ENCODE measurements around the gene RNASE7. TPM values are rescaled to one million over a fixed set of nuclear protein-coding genes. Genes with fewer than 3 reads are reported as not detected.
A peak's percentile ranks its signal among the peaks of the same experiment; 100 is the strongest.

The RNASE7 gene
- total and polyA plus RNA-seq, 9 donors = 0.13 to 0.27 (median 0.18) TPM; not detected in 6

GRCh38 chr14:21022686-21023085 is 19.5 kb upstream of the RNASE7 start:
- H3K9me3 ChIP-seq (replicated peaks; ENCODE audit: control insufficient read depth, low read depth, low read length) = no peaks in the 10 kb centered on the region
- no peak overlapping the region for H3K4me3 ChIP-seq (ENCODE audit: low read length)
- 95% methylated on average over 2 of the region's 5 CpGs for WGBS (ENCODE audit: insufficient coverage)
- H3K4me1 ChIP-seq (ENCODE audit: control insufficient read depth, insufficient read depth, low read length) = peaks cover 38% of the 10 kb centered on the region
- no peak overlapping the region for H3K27ac ChIP-seq (ENCODE audit: low read length)
- no peak for DNase-seq
- peaks cover 50% of the 10 kb centered on the region for H3K36me3 ChIP-seq (ENCODE audit: control insufficient read depth, insufficient read depth, low read length)
- peaks cover 2% of the 10 kb centered on the region for H3K27me3 ChIP-seq (ENCODE audit: control insufficient read depth, insufficient read depth, low read length)

GRCh38 chr14:21023174-21023573 is 19.0 kb upstream of the RNASE7 start:
- Histone ChIP-seq H3K9me3 (replicated peaks; ENCODE audit: control insufficient read depth, low read depth, low read length) (no peaks in the 10 kb centered on the region), H3K4me3 (ENCODE audit: low read length) (peak overlapping the region; percentile 61), H3K36me3 (ENCODE audit: control insufficient read depth, insufficient read depth, low read length) (peaks cover 45% of the 10 kb centered on the region), H3K4me1 (ENCODE audit: control insufficient read depth, insufficient read depth, low read length) (peaks cover 38% of the 10 kb centered on the region), H3K27ac (ENCODE audit: low read length) (peak overlapping the region; percentile 3), H3K27me3 (ENCODE audit: control insufficient read depth, insufficient read depth, low read length) (peaks cover 2% of the 10 kb centered on the region)
- peak; percentile 48 for DNase-seq
- WGBS (ENCODE audit: insufficient coverage) = 70% methylated on average over 3 of the region's 7 CpGs

DNA sequence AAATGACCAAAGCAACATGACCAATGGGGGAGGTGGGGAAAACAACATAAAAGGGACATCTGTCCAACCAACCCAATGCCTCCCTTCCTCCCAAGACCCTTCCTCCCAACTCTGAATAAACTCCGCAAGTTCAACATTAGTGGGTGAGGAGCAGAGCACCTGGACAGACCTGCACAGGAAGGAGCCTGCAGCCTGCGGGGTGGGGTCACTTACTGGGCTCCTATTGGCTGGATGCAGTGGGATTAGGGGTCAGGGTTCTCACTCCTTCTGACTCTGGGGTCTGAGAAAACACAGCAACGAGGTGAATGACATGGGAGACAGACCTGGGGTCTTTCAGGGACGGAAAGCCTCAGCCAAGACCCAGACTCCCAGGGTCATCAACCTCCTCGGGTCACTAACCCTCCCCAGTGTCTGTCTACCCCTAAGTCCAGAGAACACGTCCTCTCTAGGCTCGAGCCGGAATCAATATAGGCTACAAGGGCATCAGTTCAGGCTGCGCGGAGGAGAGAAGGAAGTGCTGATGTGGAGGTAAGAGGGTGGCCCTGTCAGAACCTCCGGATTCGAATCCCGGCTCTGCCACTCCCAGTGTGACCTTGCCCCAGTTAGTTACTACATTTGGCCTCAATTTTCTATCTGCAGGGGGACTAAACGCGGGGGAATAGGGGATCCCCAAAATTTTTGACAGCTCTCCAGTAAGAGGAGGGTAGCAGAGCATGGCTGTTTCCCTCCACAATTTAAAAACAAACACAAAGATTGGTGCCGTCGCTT is 18.2 kb upstream of the RNASE7 start:
- H3K36me3 ChIP-seq (ENCODE audit: control insufficient read depth, insufficient read depth, low read length) = peaks cover 37% of the 10 kb centered on the region
- peak overlapping the region; percentile 61 for H3K4me3 ChIP-seq (ENCODE audit: low read length)
- 33% methylated on average over 4 of the region's 17 CpGs for WGBS (ENCODE audit: insufficient coverage)
- no peaks in the 10 kb centered on the region for H3K9me3 ChIP-seq (replicated peaks; ENCODE audit: control insufficient read depth, low read depth, low read length)
- DNase-seq = no peak
- H3K27ac ChIP-seq (ENCODE audit: low read length) = peak overlapping the region; percentile 39
- H3K4me1 ChIP-seq (ENCODE audit: control insufficient read depth, insufficient read depth, low read length) = peaks cover 38% of the 10 kb centered on the region
- peaks cover 2% of the 10 kb centered on the region for H3K27me3 ChIP-seq (ENCODE audit: control insufficient read depth, insufficient read depth, low read length)

DNA sequence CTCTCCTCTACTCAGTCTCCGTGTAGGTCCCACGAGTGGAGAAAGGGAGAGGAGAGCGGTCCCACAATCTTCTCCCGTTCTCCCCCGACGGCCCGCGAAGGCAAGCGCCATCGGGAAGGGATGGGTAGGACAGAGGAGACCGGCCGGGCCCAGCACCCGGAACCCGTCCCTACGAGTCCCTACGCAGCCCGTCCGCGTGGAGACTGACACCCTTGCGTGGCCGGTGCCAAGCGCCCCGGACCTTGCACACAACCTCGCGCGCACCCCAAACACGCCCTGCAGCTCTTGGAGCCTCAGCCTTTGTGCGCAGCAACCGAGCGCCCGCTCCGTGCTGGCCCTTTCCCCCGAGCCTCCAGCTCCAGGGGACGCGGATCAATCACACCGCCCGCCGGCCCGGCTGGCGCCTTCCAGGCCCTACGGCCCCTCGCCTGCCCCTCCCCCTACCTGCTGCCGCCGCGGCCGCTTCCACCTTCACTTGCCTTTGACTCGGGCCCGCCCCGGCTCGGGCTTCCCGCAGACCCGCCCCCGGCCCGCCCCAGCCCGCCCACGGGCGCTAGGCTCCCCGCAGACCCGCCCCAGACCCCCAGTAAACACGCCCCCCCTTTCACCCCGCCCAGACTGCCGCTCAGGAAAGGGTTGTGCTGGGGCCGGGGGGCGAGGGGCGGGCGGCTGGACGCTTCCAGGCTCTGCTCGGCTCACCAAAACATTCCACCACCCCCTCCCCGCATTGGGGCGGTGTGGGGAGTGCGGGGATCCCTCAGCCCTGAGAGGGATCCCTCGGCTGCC is 17.4 kb upstream of the RNASE7 start, which contains the start of gene NDRG2:
Gene NDRG2, minus strand, starts transcription at position 477 of the 786 bp plus-strand sequence. CDS start 1,746 bp downstream, outside the sequence.
- Histone ChIP-seq H3K36me3 (ENCODE audit: control insufficient read depth, insufficient read depth, low read length) (peaks cover 29% of the 10 kb centered on the region), H3K27ac (ENCODE audit: low read length) (peak within 1 kb of the TSS; percentile 92), H3K27me3 (ENCODE audit: control insufficient read depth, insufficient read depth, low read length) (peaks cover 2% of the 10 kb centered on the region), H3K4me1 (ENCODE audit: control insufficient read depth, insufficient read depth, low read length) (peaks cover 38% of the 10 kb centered on the region), H3K4me3 (ENCODE audit: low read length) (peak within 1 kb of the TSS; percentile 61), H3K9me3 (replicated peaks; ENCODE audit: control insufficient read depth, low read depth, low read length) (no peaks in the 10 kb centered on the region)
- under 1% methylated on average over 35 of the region's 72 CpGs for WGBS (ENCODE audit: insufficient coverage)
- peak; percentile 87 for DNase-seq

- DNase-seq = peak; percentile 70
- H3K4me3 ChIP-seq (ENCODE audit: low read length) = peak overlapping the region; percentile 61
- H3K27me3 ChIP-seq (ENCODE audit: control insufficient read depth, insufficient read depth, low read length) = peaks cover 2% of the 10 kb centered on the region
- H3K36me3 ChIP-seq (ENCODE audit: control insufficient read depth, insufficient read depth, low read length) = peaks cover 23% of the 10 kb centered on the region
- H3K4me1 ChIP-seq (ENCODE audit: control insufficient read depth, insufficient read depth, low read length) = peaks cover 38% of the 10 kb centered on the region
- H3K27ac ChIP-seq (ENCODE audit: low read length) = peak overlapping the region; percentile 92
- H3K9me3 ChIP-seq (replicated peaks; ENCODE audit: control insufficient read depth, low read depth, low read length) = no peaks in the 10 kb centered on the region
- 3% methylated on average over 30 of the region's 58 CpGs for WGBS (ENCODE audit: insufficient coverage)
Observed at GRCh38 chr14:21025371-21026273, 16.5 kb upstream of the RNASE7 start.

GRCh38 chr14:21026274-21026987 is 15.7 kb upstream of the RNASE7 start:
- Histone ChIP-seq H3K4me1 (ENCODE audit: control insufficient read depth, insufficient read depth, low read length) (peaks cover 39% of the 10 kb centered on the region), H3K9me3 (replicated peaks; ENCODE audit: control insufficient read depth, low read depth, low read length) (no peaks in the 10 kb centered on the region), H3K4me3 (ENCODE audit: low read length) (peak overlapping the region; percentile 61), H3K27me3 (ENCODE audit: control insufficient read depth, insufficient read depth, low read length) (peaks cover 2% of the 10 kb centered on the region), H3K36me3 (ENCODE audit: control insufficient read depth, insufficient read depth, low read length) (peaks cover 15% of the 10 kb centered on the region), H3K27ac (ENCODE audit: low read length) (peak overlapping the region; percentile 86)
- DNase-seq = peak; percentile 46
- 70% methylated on average over 2 of the region's 7 CpGs for WGBS (ENCODE audit: insufficient coverage)

GRCh38 chr14:21026988-21027315 is 15.2 kb upstream of the RNASE7 start:
- peaks cover 2% of the 10 kb centered on the region for H3K27me3 ChIP-seq (ENCODE audit: control insufficient read depth, insufficient read depth, low read length)
- DNase-seq = no peak
- H3K9me3 ChIP-seq (replicated peaks; ENCODE audit: control insufficient read depth, low read depth, low read length) = no peaks in the 10 kb centered on the region
- H3K4me3 ChIP-seq (ENCODE audit: low read length) = no peak overlapping the region
- WGBS (ENCODE audit: insufficient coverage) = 50% methylated on average over 2 of the region's 3 CpGs
- peaks cover 43% of the 10 kb centered on the region for H3K4me1 ChIP-seq (ENCODE audit: control insufficient read depth, insufficient read depth, low read length)
- H3K36me3 ChIP-seq (ENCODE audit: control insufficient read depth, insufficient read depth, low read length) = peaks cover 10% of the 10 kb centered on the region
- peak overlapping the region; percentile 86 for H3K27ac ChIP-seq (ENCODE audit: low read length)

DNA sequence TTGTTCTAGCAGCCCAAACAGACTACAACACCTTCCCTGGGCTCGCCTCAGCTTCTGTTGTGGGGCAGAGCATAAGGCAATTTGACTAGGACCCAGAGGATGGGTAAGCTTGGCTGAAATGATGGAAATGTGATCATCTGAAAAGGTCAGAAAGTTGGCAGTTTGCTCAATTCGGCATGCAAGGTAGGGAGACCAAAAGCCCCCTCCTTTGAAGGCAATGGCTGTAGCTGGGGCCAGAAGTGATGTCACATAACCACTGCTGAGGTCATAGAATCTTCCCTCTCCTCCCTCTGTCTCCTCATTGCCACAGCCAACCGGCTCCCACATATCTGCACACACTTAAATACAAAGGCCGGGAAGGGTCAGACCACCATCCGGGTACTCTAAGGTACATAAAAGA is 12.2 kb upstream of the RNASE7 start, which contains the start of gene TPPP2:
Gene TPPP2, plus strand, starts transcription at position 301 of the 400 bp plus-strand sequence. CDS start 365 bp downstream, outside the sequence.
- 100% methylated on average over 1 of the region's 5 CpGs for WGBS (ENCODE audit: insufficient coverage)

DNA sequence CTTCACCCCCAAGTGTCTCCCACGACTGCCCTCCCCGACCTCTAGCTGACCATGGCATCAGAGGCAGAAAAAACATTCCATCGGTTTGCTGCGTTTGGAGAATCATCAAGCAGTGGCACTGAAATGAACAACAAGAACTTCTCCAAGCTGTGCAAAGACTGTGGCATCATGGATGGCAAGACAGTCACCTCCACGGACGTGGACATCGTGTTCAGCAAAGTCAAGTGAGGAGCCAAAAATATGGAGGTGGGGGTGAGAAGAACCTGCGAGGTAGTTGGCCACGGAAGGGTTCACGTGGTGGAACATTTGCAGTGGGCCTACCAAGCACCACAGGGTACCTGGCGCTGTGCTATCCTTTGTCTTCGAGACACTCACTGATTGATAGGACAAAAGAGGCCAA is 11.6 kb upstream of the RNASE7 start:
- H3K4me1 ChIP-seq (ENCODE audit: control insufficient read depth, insufficient read depth, low read length) = peaks cover 44% of the 10 kb centered on the region
- no peaks in the 10 kb centered on the region for H3K9me3 ChIP-seq (replicated peaks; ENCODE audit: control insufficient read depth, low read depth, low read length)
- 85% methylated on average over 12 of the region's 12 CpGs for WGBS (ENCODE audit: insufficient coverage)
- no peaks in the 10 kb centered on the region for H3K27me3 ChIP-seq (ENCODE audit: control insufficient read depth, insufficient read depth, low read length)
- no peaks in the 10 kb centered on the region for H3K36me3 ChIP-seq (ENCODE audit: control insufficient read depth, insufficient read depth, low read length)
- H3K27ac ChIP-seq (ENCODE audit: low read length) = no peak overlapping the region
- no peak for DNase-seq
- no peak overlapping the region for H3K4me3 ChIP-seq (ENCODE audit: low read length)

More for the DNA sequence above, 12.2 kb upstream of the RNASE7 start, which contains the start of gene TPPP2:
- Histone ChIP-seq H3K27me3 (ENCODE audit: control insufficient read depth, insufficient read depth, low read length) (no peaks in the 10 kb centered on the region), H3K27ac (ENCODE audit: low read length) (no peak within 1 kb of the TSS), H3K9me3 (replicated peaks; ENCODE audit: control insufficient read depth, low read depth, low read length) (no peaks in the 10 kb centered on the region), H3K4me3 (ENCODE audit: low read length) (no peak within 1 kb of the TSS), H3K36me3 (ENCODE audit: control insufficient read depth, insufficient read depth, low read length) (no peaks in the 10 kb centered on the region), H3K4me1 (ENCODE audit: control insufficient read depth, insufficient read depth, low read length) (peaks cover 47% of the 10 kb centered on the region)
- DNase-seq = no peak

All from muscle of leg (tissue), 11 donors.